ENCODE measurements around the gene GOLGA8K. TPM values are rescaled to one million over a fixed set of nuclear protein-coding genes. Genes with fewer than 3 reads are reported as not detected.
"Not testable (repeated sequence)": the region's sequence is repeated elsewhere in the genome, so short reads cannot be mapped to it uniquely, and the experiment has no call there.

The GOLGA8K gene
- total and polyA plus RNA-seq, 2 of the 8 experiments (the other 6 are each of a cell fraction or from before 2014, with no cell fraction given) = 0.47 to 1.3 TPM

- H3K4me1 ChIP-seq (replicated peaks in 1 of 4; ENCODE audit: control insufficient read depth in 3 of 4, insufficient read depth in 4 of 4, low read length in 3 of 4); H3K18ac ChIP-seq (ENCODE audit: extremely low read depth, low read length); H3K79me1 ChIP-seq (ENCODE audit: low read depth, low read length); POLR2A ChIA-PET (ENCODE audit: partially characterized antibody); H2BK12ac ChIP-seq (ENCODE audit: low read depth, low read length); H2AFZ ChIP-seq (ENCODE audit: low read length); H3K9ac ChIP-seq (replicated peaks in 1 of 4; ENCODE audit: extremely low read depth in 1 of 4, low read depth in 3 of 4, low read length in 3 of 4); H3K23me2 ChIP-seq (ENCODE audit: low read depth, low read length); H3K9me3 ChIP-seq (ENCODE audit: insufficient read depth in 2 of 2, low read depth in 1 of 2, low read length in 1 of 2); FAIRE-seq; H3K27ac ChIP-seq (ENCODE audit: low read depth, low read length); H3K56ac ChIP-seq (replicated peaks; ENCODE audit: insufficient read length, low read depth, low read length); H4K20me1 ChIP-seq (replicated peaks in 1 of 2; ENCODE audit: control insufficient read depth in 1 of 2, insufficient read depth in 2 of 2, low read length in 2 of 2); H3K23ac ChIP-seq (ENCODE audit: insufficient read length); DNase-seq (ENCODE audit: low read depth in 1 of 2, low spot score in 2 of 2); H2BK5ac ChIP-seq (ENCODE audit: low read depth, low read length); H2BK20ac ChIP-seq (ENCODE audit: low read length); H2BK15ac ChIP-seq (ENCODE audit: low read length); H3K14ac ChIP-seq (ENCODE audit: insufficient read length); H2BK120ac ChIP-seq (replicated peaks; ENCODE audit: low read depth, low read length); H3K4ac ChIP-seq (replicated peaks; ENCODE audit: insufficient read length, low read depth, low read length); H2AK5ac ChIP-seq (ENCODE audit: low read depth, low read length); H3K36me3 ChIP-seq (ENCODE audit: control insufficient read depth in 2 of 4, insufficient read depth in 4 of 4, low read length in 3 of 4); H4K5ac ChIP-seq (ENCODE audit: insufficient read length, low read depth, low read length); H4K91ac ChIP-seq (replicated peaks; ENCODE audit: insufficient read length, low read length); CTCF ChIA-PET (ENCODE audit: partially characterized antibody); H3K79me2 ChIP-seq (ENCODE audit: control insufficient read depth in 1 of 2, insufficient read depth in 2 of 2, low read length in 2 of 2); H4K8ac ChIP-seq (ENCODE audit: extremely low read depth, insufficient read depth, low read length): not testable (repeated sequence)
- H3K27me3 ChIP-seq (replicated peaks in 1 of 4; ENCODE audit: control insufficient read depth in 3 of 4, extremely low read depth in 1 of 4, insufficient read depth in 3 of 4, low read length in 3 of 4) = peaks cover 2 to 10% (median 6%) of the 10 kb centered on the region in 4 experiments; a peak in 5 of 7 replicates
- 0 out of 4 replicates have a peak overlapping the region, but pooled peaks of 1 of the 2 experiments have one; percentile 13 for H3K4me2 ChIP-seq (ENCODE audit: insufficient read depth in 1 of 2, low read depth in 2 of 2, low read length in 2 of 2)
- TF ChIP-seq EZH2 (IDR thresholded peaks at IDR 0.05; ENCODE audit: low read depth, low read length, severe bottlenecking) = peak; percentile 31
- 25% methylated on average over 6 of the region's 31 CpGs; no CpG with 5 or more reads in 1 of the 2 experiments for WGBS, 2 experiments (ENCODE audit: extremely low coverage in 1 of 2, insufficient coverage in 1 of 2, insufficient read length in 1 of 2, insufficient replicate concordance in 2 of 2, low coverage in 1 of 2, low lambda C conversion rate in 2 of 2, missing lambda C conversion rate in 1 of 2)
- H3K4me3 ChIP-seq (ENCODE audit: extremely low read depth in 1 of 4, insufficient read depth in 2 of 4, low read depth in 3 of 4, low read length in 4 of 4) = 0 out of 8 replicates have a peak overlapping the region, but pooled peaks of 1 of the 4 experiments have one; percentile 45
These were observed 56.1 kb downstream of the GOLGA8K start for GRCh38 chr15:32347037-32347436.

All from H1 (cell line).